PC-3 (cell line): Measurements from ENCODE around the gene FRMPD4.

Experiments
- EZH2 ChIP-seq: fragments of 300-600 bp; sonication (generic); IDR thresholded peaks from one replicate; pipeline ENCODE4 v1.6.1; 2017; ENCODE audit warnings: antibody characterized with exemption, mild to moderate bottlenecking, low read length; ENCODE audit not compliant: unreplicated experiment
- EZH2phosphoT487 ChIP-seq: fragments of 300-600 bp; sonication (generic); IDR thresholded peaks from 2 replicates; pipeline ENCODE4 v1.6.1; 2018; ENCODE audit warnings: mild to moderate bottlenecking, antibody characterized with exemption, low read length, borderline replicate concordance
- TF ChIP-seq, protein P1 (sequence below): fragments of 300-600 bp; sonication (generic); conservative IDR thresholded peaks from 2 replicates; pipeline ENCODE4 v1.5.1; 2017; ENCODE audit warnings: antibody characterized with exemption, low read depth, mild to moderate bottlenecking, low read length

DNA sequence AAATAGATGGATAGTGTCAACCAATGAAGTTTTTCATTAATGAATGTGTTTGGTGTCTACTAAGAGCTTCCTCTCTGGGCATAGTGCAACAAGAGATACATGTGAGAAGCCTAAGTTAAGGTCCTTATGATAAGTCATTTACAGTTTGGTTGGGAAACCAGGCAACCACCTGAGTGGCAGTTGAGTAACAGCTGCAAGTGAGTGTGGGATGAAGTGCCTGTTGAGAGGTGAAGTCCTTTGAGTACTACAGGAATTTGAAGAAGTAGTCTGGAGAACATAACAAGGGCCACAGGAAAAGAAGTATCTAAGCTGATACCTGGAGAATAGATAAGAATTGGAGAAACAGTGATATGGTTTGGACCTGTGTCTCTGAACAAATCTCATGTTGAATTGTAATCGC, 48.5 kb upstream of the FRMPD4 start:
- TF ChIP-seq, protein P1, sequence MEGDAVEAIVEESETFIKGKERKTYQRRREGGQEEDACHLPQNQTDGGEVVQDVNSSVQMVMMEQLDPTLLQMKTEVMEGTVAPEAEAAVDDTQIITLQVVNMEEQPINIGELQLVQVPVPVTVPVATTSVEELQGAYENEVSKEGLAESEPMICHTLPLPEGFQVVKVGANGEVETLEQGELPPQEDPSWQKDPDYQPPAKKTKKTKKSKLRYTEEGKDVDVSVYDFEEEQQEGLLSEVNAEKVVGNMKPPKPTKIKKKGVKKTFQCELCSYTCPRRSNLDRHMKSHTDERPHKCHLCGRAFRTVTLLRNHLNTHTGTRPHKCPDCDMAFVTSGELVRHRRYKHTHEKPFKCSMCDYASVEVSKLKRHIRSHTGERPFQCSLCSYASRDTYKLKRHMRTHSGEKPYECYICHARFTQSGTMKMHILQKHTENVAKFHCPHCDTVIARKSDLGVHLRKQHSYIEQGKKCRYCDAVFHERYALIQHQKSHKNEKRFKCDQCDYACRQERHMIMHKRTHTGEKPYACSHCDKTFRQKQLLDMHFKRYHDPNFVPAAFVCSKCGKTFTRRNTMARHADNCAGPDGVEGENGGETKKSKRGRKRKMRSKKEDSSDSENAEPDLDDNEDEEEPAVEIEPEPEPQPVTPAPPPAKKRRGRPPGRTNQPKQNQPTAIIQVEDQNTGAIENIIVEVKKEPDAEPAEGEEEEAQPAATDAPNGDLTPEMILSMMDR: no peak
- TF ChIP-seq EZH2 (no peak), EZH2phosphoT487 (no peak)
